ENCODE measurements around the gene FAM174B.

DNA sequence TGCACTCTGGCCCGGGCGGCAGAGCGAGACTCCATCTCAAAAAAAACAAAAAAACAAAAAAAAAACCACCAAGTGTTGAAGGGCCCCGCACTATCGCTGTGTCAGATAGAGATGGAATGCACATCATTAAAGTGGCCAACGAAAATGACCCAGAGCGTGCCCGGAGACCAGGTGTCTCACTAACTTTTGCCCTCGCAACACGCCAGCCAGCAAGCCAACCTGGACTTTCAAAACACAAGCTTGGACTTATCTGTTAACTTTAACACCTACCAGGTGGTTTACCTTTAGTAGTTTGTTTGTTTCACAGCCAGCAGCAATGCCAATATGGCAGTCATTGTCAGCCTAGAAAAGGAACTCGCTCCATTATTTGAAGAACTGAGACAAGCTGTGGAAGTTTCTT, 28.6 kb downstream of the FAM174B start:
- TF ChIP-seq POLR2A (IDR thresholded peaks at IDR 0.05) = no peak
- no peak for TF ChIP-seq CTCF (IDR thresholded peaks at IDR 0.05)
- no peak for TF ChIP-seq POLR2AphosphoS5 (IDR thresholded peaks at IDR 0.05)

All from prostate gland (tissue), 2 donors.